ENCODE results near the gene TMX3. TPM values are rescaled to one million over a fixed set of nuclear protein-coding genes. Genes with fewer than 3 reads are reported as not detected.

TMX3 gene
- total RNA-seq, 1 experiment from 2014 or later: 39.5 TPM

- Histone ChIP-seq H2BK15ac (ENCODE audit: low read depth, low read length) (no peak overlapping the region), H2BK20ac (ENCODE audit: low read depth, low read length, poor library complexity, severe bottlenecking) (no peak overlapping the region), H2AK5ac (ENCODE audit: insufficient read length, low read length) (no peak overlapping the region), H4K5ac (ENCODE audit: insufficient read length, low read depth, low read length) (no peak overlapping the region), H3K4ac (ENCODE audit: low read depth, low read length) (no peak overlapping the region), H3K56ac (ENCODE audit: insufficient read length, low read depth, low read length) (no peak overlapping the region), H3K23ac (ENCODE audit: insufficient read length, low read depth, low read length) (no peak overlapping the region), H3K79me1 (ENCODE audit: insufficient read depth, low read depth, low read length, poor library complexity, severe bottlenecking) (no peaks in the 10 kb centered on the region), H3K27me3 (ENCODE audit: insufficient read depth, low read length) (no peaks in the 10 kb centered on the region), H3K23me2 (ENCODE audit: insufficient read length, low read depth, low read length, poor library complexity, severe bottlenecking) (no peaks in the 10 kb centered on the region), H3K27ac (ENCODE audit: insufficient read length, low read depth, low read length) (no peak overlapping the region), H4K91ac (ENCODE audit: insufficient read length, low read depth, low read length) (no peak overlapping the region), H2BK12ac (ENCODE audit: insufficient read length, low read depth, low read length) (no peak overlapping the region), H3K4me2 (ENCODE audit: insufficient read depth, insufficient read length, low read length) (no peak overlapping the region), H2AFZ (ENCODE audit: low read length) (no peak overlapping the region), H2BK120ac (ENCODE audit: low read depth, low read length, poor library complexity, severe bottlenecking) (no peak overlapping the region), H4K20me1 (ENCODE audit: control insufficient read depth, insufficient read depth, insufficient read length) (no peaks in the 10 kb centered on the region), H3T11ph (ENCODE audit: low read length) (no peak overlapping the region), H3K4me1 (ENCODE audit: insufficient read depth, low read length) (no peaks in the 10 kb centered on the region), H3K9me3 (ENCODE audit: control insufficient read depth, low read depth, low read length) (no peaks in the 10 kb centered on the region), H3K14ac (ENCODE audit: insufficient read depth, low read length) (no peak overlapping the region), H3K18ac (ENCODE audit: insufficient read length, low read depth, low read length) (no peak overlapping the region), H3K79me2 (ENCODE audit: insufficient read depth, low read length) (no peaks in the 10 kb centered on the region), H3K9ac (ENCODE audit: extremely low read depth, insufficient read length, low read length) (no peak overlapping the region), H4K8ac (replicated peaks; ENCODE audit: insufficient read length, low read depth, low read length) (no peak overlapping the region), H2BK5ac (ENCODE audit: insufficient read length, low read length) (no peak overlapping the region)
- Mint-ChIP-seq H3K4me1 (peaks cover 4 to 5% of the 10 kb centered on the region in 2 experiments; a peak in 1 of 4 replicates), H3K4me3 (no peak overlapping the region), H3K9me3 (peaks cover 7 to 11% of the 10 kb centered on the region in 2 experiments; a peak in 4 of 5 replicates), H3K27ac (no peak overlapping the region), H3K36me3 (ENCODE audit: insufficient read depth in 1 of 3, low read depth in 3 of 3) (peaks cover 0 to 3% (median 0%) of the 10 kb centered on the region in 3 experiments; a peak in 1 of 7 replicates), H3K27me3 (ENCODE audit: low read depth) (no peaks in the 10 kb centered on the region)
- TF ChIP-seq, protein P1, sequence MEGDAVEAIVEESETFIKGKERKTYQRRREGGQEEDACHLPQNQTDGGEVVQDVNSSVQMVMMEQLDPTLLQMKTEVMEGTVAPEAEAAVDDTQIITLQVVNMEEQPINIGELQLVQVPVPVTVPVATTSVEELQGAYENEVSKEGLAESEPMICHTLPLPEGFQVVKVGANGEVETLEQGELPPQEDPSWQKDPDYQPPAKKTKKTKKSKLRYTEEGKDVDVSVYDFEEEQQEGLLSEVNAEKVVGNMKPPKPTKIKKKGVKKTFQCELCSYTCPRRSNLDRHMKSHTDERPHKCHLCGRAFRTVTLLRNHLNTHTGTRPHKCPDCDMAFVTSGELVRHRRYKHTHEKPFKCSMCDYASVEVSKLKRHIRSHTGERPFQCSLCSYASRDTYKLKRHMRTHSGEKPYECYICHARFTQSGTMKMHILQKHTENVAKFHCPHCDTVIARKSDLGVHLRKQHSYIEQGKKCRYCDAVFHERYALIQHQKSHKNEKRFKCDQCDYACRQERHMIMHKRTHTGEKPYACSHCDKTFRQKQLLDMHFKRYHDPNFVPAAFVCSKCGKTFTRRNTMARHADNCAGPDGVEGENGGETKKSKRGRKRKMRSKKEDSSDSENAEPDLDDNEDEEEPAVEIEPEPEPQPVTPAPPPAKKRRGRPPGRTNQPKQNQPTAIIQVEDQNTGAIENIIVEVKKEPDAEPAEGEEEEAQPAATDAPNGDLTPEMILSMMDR (conservative IDR thresholded peaks at IDR 0.05): no peak
- no peak for DNase-seq
- no CpG with 5 or more reads among the region's 3 CpGs for WGBS (ENCODE audit: extremely low coverage, insufficient read length, low lambda C conversion rate)
Observed at GRCh38 chr18:68642003-68642402, 72.9 kb downstream of the TMX3 start.
